HK-2 (cell line): ENCODE measurements around the gene RASL11A.
A peak's percentile ranks its signal among the peaks of the same experiment; 100 is the strongest.
"Not testable (repeated sequence)": the region's sequence is repeated elsewhere in the genome, so short reads cannot be mapped to it uniquely, and the experiment has no call there.

Experiments
- DNase-seq: peaks from one replicate; pipeline ENCODE4 v3.0.0-alpha.2; 2018; ENCODE audit not compliant: unreplicated experiment

The RASL11A gene, protein sequence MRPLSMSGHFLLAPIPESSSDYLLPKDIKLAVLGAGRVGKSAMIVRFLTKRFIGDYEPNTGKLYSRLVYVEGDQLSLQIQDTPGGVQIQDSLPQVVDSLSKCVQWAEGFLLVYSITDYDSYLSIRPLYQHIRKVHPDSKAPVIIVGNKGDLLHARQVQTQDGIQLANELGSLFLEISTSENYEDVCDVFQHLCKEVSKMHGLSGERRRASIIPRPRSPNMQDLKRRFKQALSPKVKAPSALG

GRCh38 chr13:27270594-27271520, at the start of gene RASL11A:
TSS of gene RASL11A (plus strand) at chr13:27270830. CDS start at chr13:27270945, 115 bp downstream.
- DNase-seq, result peak; percentile 71

DNA sequence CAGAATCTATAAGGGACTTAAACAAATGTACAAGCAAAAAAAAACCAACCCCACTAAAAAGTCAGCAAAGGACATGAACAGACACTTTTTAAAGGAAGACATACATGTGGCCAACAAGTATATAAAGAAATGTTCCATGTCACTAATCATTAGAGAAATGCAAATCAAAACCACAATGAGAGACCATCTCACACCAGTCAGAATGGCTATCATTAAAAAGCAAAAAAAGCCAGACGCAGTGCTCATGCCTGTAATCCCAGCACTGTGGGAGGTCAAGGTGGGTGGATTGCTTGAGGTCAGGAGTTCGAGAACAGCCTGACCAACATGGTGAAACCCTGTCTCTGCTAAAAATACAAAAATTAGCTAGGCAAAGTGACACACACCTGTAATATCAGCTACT, 48.5 kb upstream of the RASL11A start:
- not testable (repeated sequence) for DNase-seq

- no peak for DNase-seq
Measured at GRCh38 chr13:27226991-27227390, 43.6 kb upstream of the RASL11A start.

DNA sequence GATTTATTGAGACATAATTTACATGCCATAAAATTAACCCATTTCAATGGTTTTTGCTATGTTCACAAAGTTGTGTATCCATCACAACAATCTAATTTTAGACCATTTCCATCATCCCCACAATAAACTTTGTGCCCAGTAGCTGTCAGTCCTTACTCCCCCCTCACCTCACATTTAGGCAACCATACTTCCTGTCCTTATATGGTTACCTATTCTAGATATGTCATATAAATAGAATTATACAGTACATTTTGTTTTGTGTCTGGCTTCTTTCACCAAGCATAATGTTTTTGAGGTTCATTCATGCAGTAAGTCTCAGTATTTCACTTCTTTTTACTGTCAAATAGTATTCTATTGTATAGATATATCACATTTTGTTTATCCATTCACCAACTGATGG, 42.5 kb upstream of the RASL11A start:
- DNase-seq, result no peak

GRCh38 chr13:27229642-27230041, 41.0 kb upstream of the RASL11A start:
- DNase-seq, result no peak

- no peak for DNase-seq
Measured at GRCh38 chr13:27233964-27234363, 36.7 kb upstream of the RASL11A start.

GRCh38 chr13:27236478-27236877, 34.2 kb upstream of the RASL11A start:
- no peak for DNase-seq

- DNase-seq, result no peak
Measured at GRCh38 chr13:27242702-27243101, 27.9 kb upstream of the RASL11A start.

- DNase-seq, result no peak
Measured at GRCh38 chr13:27245610-27246009, 25.0 kb upstream of the RASL11A start.

- DNase-seq, result no peak
Measured at GRCh38 chr13:27250833-27251165, 19.8 kb upstream of the RASL11A start.

GRCh38 chr13:27251166-27252091, 19.2 kb upstream of the RASL11A start, which contains the start of gene RPL21:
TSS of gene RPL21 (plus strand) at chr13:27251558. CDS start at chr13:27253777, 2,219 bp downstream.
- peak; percentile 82 for DNase-seq

GRCh38 chr13:27252467-27252866, 18.2 kb upstream of the RASL11A start:
- no peak for DNase-seq

DNA sequence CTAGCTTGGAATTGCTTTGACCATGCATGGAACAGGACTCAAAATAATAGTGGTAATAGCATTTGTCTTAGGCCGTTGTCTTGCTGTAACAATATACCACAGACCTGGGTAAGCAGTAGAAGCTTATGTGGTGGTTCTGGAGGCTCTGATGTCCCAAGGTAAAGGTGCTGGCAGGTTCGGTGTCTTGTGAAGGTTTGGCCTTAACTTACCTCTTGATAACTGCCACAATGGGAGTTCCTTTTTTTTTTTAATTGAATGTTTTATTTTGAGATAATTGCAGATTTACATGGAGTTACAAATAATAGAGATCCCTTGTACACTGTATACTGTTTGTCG, 13.4 kb upstream of the RASL11A start:
- DNase-seq, result no peak

DNA sequence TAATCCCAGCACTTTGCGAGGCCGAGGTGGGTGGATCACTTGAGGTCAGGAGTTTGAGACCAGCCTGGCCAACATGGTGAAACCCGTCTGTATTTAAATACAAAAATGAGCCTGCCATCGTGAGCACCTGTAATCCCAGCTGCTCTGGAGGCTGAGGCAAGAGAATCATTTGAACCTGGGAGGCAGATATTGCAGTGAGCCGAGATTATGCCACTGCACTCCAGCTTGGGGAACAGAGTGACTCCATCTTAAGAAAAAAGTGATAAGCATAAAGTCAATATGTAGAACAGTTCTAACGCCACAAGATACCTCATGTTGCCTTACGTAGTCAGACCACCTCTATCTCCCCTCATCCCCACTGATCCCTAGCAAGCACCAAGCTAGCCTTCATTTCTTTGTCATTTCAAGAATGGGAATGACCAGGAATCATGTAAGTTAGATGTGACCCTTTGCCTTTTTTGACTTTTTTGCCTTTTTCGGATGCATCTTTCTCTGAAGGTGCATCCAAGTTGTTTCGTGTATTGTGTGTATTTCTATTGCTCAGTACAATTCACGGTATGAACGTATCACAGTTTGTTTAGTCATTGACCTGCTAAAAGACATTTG, 12.9 kb upstream of the RASL11A start:
- DNase-seq, result no peak

DNA sequence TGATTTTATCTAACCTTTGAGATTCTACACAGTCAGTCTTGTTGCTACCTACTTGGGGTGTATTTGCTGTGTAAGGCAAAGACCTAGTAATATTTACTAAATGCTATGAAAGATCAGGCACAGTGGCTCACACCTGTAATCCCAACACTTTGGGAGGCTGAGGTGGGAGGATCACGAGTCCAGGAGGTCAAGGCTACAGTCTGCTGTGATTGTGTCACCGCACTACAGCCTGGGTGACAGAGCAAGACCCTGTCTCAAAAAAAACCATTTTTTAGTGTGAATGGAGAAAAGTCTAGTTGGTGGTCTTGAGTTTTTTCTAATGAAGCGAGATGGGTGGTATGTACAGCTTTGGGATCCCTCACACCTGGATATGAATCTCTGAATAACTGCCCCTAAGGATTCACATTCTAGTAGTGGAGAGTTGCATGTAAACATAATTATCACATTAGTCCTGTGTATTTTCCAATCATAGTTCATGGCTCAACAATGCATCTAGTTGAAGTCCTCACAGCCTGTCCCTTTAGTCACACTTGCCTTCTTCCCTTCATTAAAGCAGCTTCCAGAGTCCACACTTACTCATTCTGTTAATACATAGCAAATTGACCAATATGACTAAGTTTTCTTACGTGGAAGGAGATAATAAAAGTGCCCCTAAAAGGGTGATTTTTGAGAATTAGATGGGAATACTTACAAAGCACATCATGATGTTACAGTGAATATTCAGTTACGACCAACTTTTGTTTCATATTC, 11.8 kb upstream of the RASL11A start:
- DNase-seq, result no peak

- no peak for DNase-seq
Measured at GRCh38 chr13:27259831-27260230, 10.8 kb upstream of the RASL11A start.

GRCh38 chr13:27261396-27261795, 9.2 kb upstream of the RASL11A start:
- DNase-seq, result no peak

- DNase-seq, result no peak
Measured at GRCh38 chr13:27263438-27263837, 7.2 kb upstream of the RASL11A start.

- no peak for DNase-seq
Measured at GRCh38 chr13:27264181-27264580, 6.4 kb upstream of the RASL11A start.

DNA sequence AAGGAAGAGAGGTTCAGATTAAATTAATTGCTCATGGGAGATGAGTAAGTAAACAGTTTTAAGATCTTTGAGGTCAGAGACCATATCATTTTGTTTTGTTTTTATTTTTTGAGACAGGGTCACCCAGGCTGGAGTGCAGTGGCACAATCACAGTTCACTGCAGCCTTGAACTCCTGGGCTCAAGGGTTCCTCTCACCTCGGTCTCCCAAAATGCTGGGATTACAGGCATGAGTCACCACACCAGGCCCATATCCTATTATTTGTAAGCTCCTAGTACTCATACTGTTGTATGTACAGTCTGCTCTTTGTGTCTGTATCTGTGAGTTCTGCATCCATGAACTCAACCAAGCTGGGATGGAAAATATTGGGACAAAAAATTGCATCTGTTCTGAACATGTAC, 6.0 kb upstream of the RASL11A start:
- no peak for DNase-seq

- DNase-seq, result no peak
Measured at GRCh38 chr13:27266917-27267316, 3.7 kb upstream of the RASL11A start.
